Nephron (organoid): Measurements from ENCODE around the gene LGI4.
"Not testable (repeated sequence)": the region's sequence is repeated elsewhere in the genome, so short reads cannot be mapped to it uniquely, and the experiment has no call there.

ENCODE experiments used
- H3K27ac Mint-ChIP-seq, 3 experiments: 2 replicates each; pipeline ENCODE4 v1.8.0; 2020; ENCODE audit warnings: mixed read lengths in 3 of 3, mild to moderate bottlenecking in 2 of 3, moderate library complexity in 1 of 3
- H3K27me3 Mint-ChIP-seq: 2 replicates; pipeline ENCODE4 v1.8.0; 2021; ENCODE audit warnings: low read depth, mild to moderate bottlenecking, moderate library complexity, mixed read lengths
- H3K36me3 Mint-ChIP-seq: 2 replicates; pipeline ENCODE4 v1.8.0; 2020; ENCODE audit warnings: low read depth, mixed read lengths
- H3K4me1 Mint-ChIP-seq: 2 replicates; pipeline ENCODE4 v1.8.0; 2020; ENCODE audit warnings: mixed read lengths
- H3K4me3 Mint-ChIP-seq, 3 experiments: 2 replicates each; pipeline ENCODE4 v1.8.0; 2020; ENCODE audit warnings: mild to moderate bottlenecking in 3 of 3, mixed read lengths in 3 of 3, moderate library complexity in 2 of 3
- H3K9me3 Mint-ChIP-seq: 2 replicates; pipeline ENCODE4 v1.8.0; 2020; ENCODE audit warnings: mixed read lengths
- CTCF ChIP-seq, 3 experiments: fragments of 200-600 bp; sonication (generic); IDR thresholded peaks; one replicate each; pipeline ENCODE4 v1.5.0; 2021; ENCODE audit warnings: antibody characterized with exemption in 3 of 3; ENCODE audit not compliant: unreplicated experiment in 3 of 3

Gene LGI4

GRCh38 chr19:35136231-35136630 is 1.4 kb upstream of the LGI4 start:
- TF ChIP-seq CTCF (IDR thresholded peaks at IDR 0.05; ENCODE audit: unreplicated experiment in 3 of 3): no peak
- no peak overlapping the region for H3K4me3 Mint-ChIP-seq
- H3K36me3 Mint-ChIP-seq: no peaks in the 10 kb centered on the region
- H3K9me3 Mint-ChIP-seq: no peaks in the 10 kb centered on the region
- peaks cover 22% of the 10 kb centered on the region for H3K27me3 Mint-ChIP-seq
- H3K27ac Mint-ChIP-seq: no peak overlapping the region
- peaks cover 45% of the 10 kb centered on the region for H3K4me1 Mint-ChIP-seq

GRCh38 chr19:35135389-35135909 is 590 bp upstream of the LGI4 start:
- Mint-ChIP-seq H3K36me3 (no peaks in the 10 kb centered on the region), H3K4me3 (peak overlapping the region; percentile 12 to 56 (median 16)), H3K9me3 (no peaks in the 10 kb centered on the region), H3K27me3 (peaks cover 16% of the 10 kb centered on the region), H3K27ac (peak overlapping the region; percentile 23 to 41 (median 26)), H3K4me1 (peaks cover 38% of the 10 kb centered on the region)
- TF ChIP-seq CTCF (IDR thresholded peaks at IDR 0.05; ENCODE audit: unreplicated experiment in 3 of 3): peak; percentile 88 to 93 (median 92)

- H3K4me1 Mint-ChIP-seq: peaks cover 29% of the 10 kb centered on the region
- peaks cover 14% of the 10 kb centered on the region for H3K27me3 Mint-ChIP-seq
- no peak overlapping the region for H3K4me3 Mint-ChIP-seq
- H3K36me3 Mint-ChIP-seq: no peaks in the 10 kb centered on the region
- H3K9me3 Mint-ChIP-seq: no peaks in the 10 kb centered on the region
- H3K27ac Mint-ChIP-seq: no peak overlapping the region
- no peak for TF ChIP-seq CTCF (IDR thresholded peaks at IDR 0.05; ENCODE audit: unreplicated experiment in 3 of 3)
Observed at GRCh38 chr19:35133826-35134225, 1.0 kb downstream of the LGI4 start.

- TF ChIP-seq CTCF (IDR thresholded peaks at IDR 0.05; ENCODE audit: unreplicated experiment in 3 of 3): no peak
- Mint-ChIP-seq H3K27me3 (peaks cover 14% of the 10 kb centered on the region), H3K9me3 (no peaks in the 10 kb centered on the region), H3K4me3 (no peak overlapping the region), H3K36me3 (no peaks in the 10 kb centered on the region), H3K27ac (peak overlapping the region in 1 of 3 experiments; percentile 13), H3K4me1 (peaks cover 16% of the 10 kb centered on the region)
Observed at GRCh38 chr19:35132254-35132653, 2.6 kb downstream of the LGI4 start.

- Mint-ChIP-seq H3K27ac (no peak overlapping the region), H3K27me3 (peaks cover 14% of the 10 kb centered on the region), H3K9me3 (no peaks in the 10 kb centered on the region), H3K4me1 (peaks cover 12% of the 10 kb centered on the region), H3K36me3 (no peaks in the 10 kb centered on the region), H3K4me3 (no peak overlapping the region)
- no peak for TF ChIP-seq CTCF (IDR thresholded peaks at IDR 0.05; ENCODE audit: unreplicated experiment in 3 of 3)
Observed at GRCh38 chr19:35130761-35131720, 3.8 kb downstream of the LGI4 start.

- not testable (repeated sequence) for H3K4me3 Mint-ChIP-seq, H3K36me3 Mint-ChIP-seq, H3K9me3 Mint-ChIP-seq, H3K4me1 Mint-ChIP-seq
- Mint-ChIP-seq H3K27ac (peak overlapping the region; percentile 65 to 85 (median 69)), H3K27me3 (peaks cover 11% of the 10 kb centered on the region)
Observed at GRCh38 chr19:35129724-35130274, 5.1 kb downstream of the LGI4 start.
